PC-3 (cell line): Measurements from ENCODE around the gene PKNOX2. TPM values are rescaled to one million over a fixed set of nuclear protein-coding genes. Genes with fewer than 3 reads are reported as not detected.

Experiments
- ATAC-seq: fragments of 200-7000 bp; cut with Tn5 transposase; 2 replicates; pipeline ENCODE4 v1.9.1; 2020; ENCODE audit warnings: mild to moderate bottlenecking, moderate library complexity
- BruUV-seq: library from RNA; stranded (reverse); fragments of 400-500 nt; replicated peaks from 2 replicates; lab custom pipeline; 2021; lab: Mats Ljungman, UMichigan
- CTCF ChIA-PET: fragments of 300-600 bp; sonication (Branson Sonifier 250); formaldehyde crosslinking; loops from one replicate; lab custom pipeline; 2022; ENCODE audit warnings: antibody characterized with exemption; lab: Charles Lee
- POLR2A ChIA-PET: fragments of 300-600 bp; sonication (Branson Sonifier 250); formaldehyde crosslinking; loops from one replicate; lab custom pipeline; 2022; ENCODE audit warnings: antibody characterized with exemption; ENCODE audit not compliant: unreplicated experiment; lab: Charles Lee
- DNase-seq: peaks from one replicate; pipeline ENCODE4 v3.0.0-alpha.2; 2015
- H2AFZ ChIP-seq: fragments of 300-600 bp; sonication (generic); 2 replicates; pipeline ENCODE4 v1.6.0; 2016; ENCODE audit warnings: antibody characterized with exemption, low read length
- H3F3A ChIP-seq: fragments of 300-600 bp; sonication (generic); one replicate; pipeline ENCODE4 v1.6.0; 2017; ENCODE audit warnings: antibody characterized with exemption, low read length, control low read depth, mild to moderate bottlenecking; ENCODE audit not compliant: unreplicated experiment
- H3K27ac ChIP-seq: fragments of 300-600 bp; sonication (generic); 2 replicates; pipeline ENCODE4 v1.5.1; 2016; ENCODE audit warnings: mild to moderate bottlenecking, low read length
- H3K27me3 ChIP-seq: fragments of 300-600 bp; sonication (generic); 2 replicates; pipeline ENCODE4 v1.6.1; 2016; ENCODE audit warnings: low read length, mixed read lengths
- H3K36me3 ChIP-seq: fragments of 300-600 bp; sonication (generic); 2 replicates; pipeline ENCODE4 v1.6.1; 2016; ENCODE audit warnings: low read depth, mixed run types, low read length, mixed read lengths
- H3K4me1 ChIP-seq: fragments of 300-600 bp; sonication (generic); 2 replicates; pipeline ENCODE4 v1.5.1; 2016; ENCODE audit warnings: low read length; ENCODE audit not compliant: insufficient read depth
- H3K4me2 ChIP-seq: fragments of 300-600 bp; sonication (generic); 2 replicates; pipeline ENCODE4 v1.6.0; 2016; ENCODE audit warnings: low read length
- H3K4me3 ChIP-seq: fragments of 300-600 bp; sonication (generic); 2 replicates; pipeline ENCODE4 v1.5.1; 2016; ENCODE audit warnings: mild to moderate bottlenecking, low read length, mixed read lengths
- H3K79me2 ChIP-seq: fragments of 300-600 bp; sonication (generic); 2 replicates; pipeline ENCODE4 v1.6.1; 2017; ENCODE audit warnings: low read length, mixed read lengths
- H3K9ac ChIP-seq: fragments of 300-600 bp; sonication (generic); 2 replicates; pipeline ENCODE4 v1.6.0; 2016; ENCODE audit warnings: mild to moderate bottlenecking, low read length
- H3K9me2 ChIP-seq: fragments of 300-600 bp; sonication (generic); replicated peaks from 2 replicates; pipeline ENCODE4 v1.6.1; 2016; ENCODE audit warnings: mixed run types, low read length, mixed read lengths
- H3K9me3 ChIP-seq: fragments of 300-600 bp; sonication (generic); 2 replicates; pipeline ENCODE4 v1.6.1; 2016; ENCODE audit warnings: low read length, mixed read lengths
- H4K20me1 ChIP-seq: fragments of 300-600 bp; sonication (generic); 2 replicates; pipeline ENCODE4 v1.6.1; 2016; ENCODE audit warnings: low read length, mixed read lengths
- CTCF ChIP-seq: fragments of 300-600 bp; sonication (generic); conservative IDR thresholded peaks from 2 replicates; pipeline ENCODE4 v1.5.1; 2017; ENCODE audit warnings: antibody characterized with exemption, low read depth, mild to moderate bottlenecking, low read length
- EZH2 ChIP-seq: fragments of 300-600 bp; sonication (generic); IDR thresholded peaks from one replicate; pipeline ENCODE4 v1.6.1; 2017; ENCODE audit warnings: antibody characterized with exemption, mild to moderate bottlenecking, low read length; ENCODE audit not compliant: unreplicated experiment
- EZH2phosphoT487 ChIP-seq: fragments of 300-600 bp; sonication (generic); IDR thresholded peaks from 2 replicates; pipeline ENCODE4 v1.6.1; 2018; ENCODE audit warnings: mild to moderate bottlenecking, antibody characterized with exemption, low read length, borderline replicate concordance
- intact Hi-C: fragments of 100-400 bp; cut with micrococcal nuclease; formaldehyde crosslinking; loops from 2 replicates; pipeline ENCODE4 v1.9.0; 2023
- total RNA-seq: library from RNA; depleted of rRNA; stranded (reverse); fragments of >200 nt; gene quantifications from 2 replicates; pipeline ENCODE4 v1.2.3, GENCODE V29; 2014

Gene PKNOX2
- total RNA-seq, 1 experiment from 2014 or later, result not detected

DNA sequence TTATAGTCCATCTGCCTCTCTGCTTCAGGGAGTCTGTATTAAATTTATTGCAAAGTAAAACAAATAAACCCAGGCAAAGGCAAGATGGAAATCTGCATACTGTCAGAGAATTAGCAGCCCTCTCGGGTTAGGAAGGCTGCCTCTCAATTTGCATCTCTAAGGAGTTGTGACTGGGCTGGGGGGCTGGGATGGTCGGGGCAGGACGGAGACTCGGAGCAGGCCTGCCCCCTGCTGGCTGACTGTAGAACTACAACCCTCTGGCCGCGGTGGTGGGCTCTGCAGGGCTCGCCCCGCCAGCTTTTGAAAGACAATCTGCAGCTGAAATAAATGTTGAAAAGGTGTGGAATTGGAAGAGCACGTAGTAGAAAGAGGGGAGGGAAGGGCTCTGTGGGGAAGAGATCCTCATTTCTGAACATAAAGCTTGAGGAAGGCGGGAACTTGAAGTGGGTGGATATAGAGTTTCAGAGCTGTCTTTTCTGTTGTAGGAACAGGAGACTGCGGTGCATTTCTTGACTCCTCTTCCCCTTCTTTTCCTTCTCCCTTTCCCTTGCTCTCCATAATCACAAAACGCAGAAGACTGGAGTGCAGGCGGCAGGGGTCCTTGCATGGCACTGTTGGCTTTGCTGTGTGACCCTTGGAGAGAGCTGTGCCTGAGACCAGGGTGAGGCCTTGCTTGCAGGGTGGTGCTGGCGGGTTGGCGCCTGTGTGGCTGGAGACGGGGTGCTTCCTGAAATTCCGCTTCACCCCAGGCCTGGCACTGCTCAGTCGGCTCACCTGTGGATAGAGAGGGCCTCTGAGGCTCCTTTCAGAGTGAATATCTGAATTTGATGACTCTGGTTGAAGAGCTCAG is 22.6 kb upstream of the PKNOX2 start:
- H3F3A ChIP-seq, result no peaks in the 10 kb centered on the region
- intact Hi-C loops, result loop anchor here (1.0 to 2.0 kb wide), 3 partner anchors 51 to 180 kb away; no protein-coding TSS in a partner anchor
- no peaks in the 10 kb centered on the region for H3K9me3 ChIP-seq
- BruUV-seq, result no TSS peak
- H3K79me2 ChIP-seq, result no peaks in the 10 kb centered on the region
- POLR2A ChIA-PET, result interaction anchor here (0.5 kb wide), 1 partner anchor 11 kb away, joined by 4 read pairs; no protein-coding TSS in a partner anchor
- H3K27me3 ChIP-seq, result peaks cover 18% of the 10 kb centered on the region; the same call in 1 of the 2 replicates
- H2AFZ ChIP-seq, result peak overlapping the region; percentile 64; the same call in 1 of the 2 replicates
- peaks cover 3% of the 10 kb centered on the region; the same call in 1 of the 2 replicates for H3K4me1 ChIP-seq
- H3K36me3 ChIP-seq, result no peaks in the 10 kb centered on the region
- CTCF ChIA-PET, result interaction anchor here (0.6 to 1.4 kb wide), 8 partner anchors 31 to 305 kb away, joined by 3 to 10 read pairs (median 6); partner anchors contain the start of gene TMEM218
- H3K9me2 ChIP-seq, result no peaks in the 10 kb centered on the region
- no peaks in the 10 kb centered on the region for H4K20me1 ChIP-seq
- DNase-seq (peak; percentile 63), ATAC-seq (peak; percentile 93)
- H3K4me2 ChIP-seq, result peak overlapping the region; percentile 39; the same call in 1 of the 2 replicates
- H3K27ac ChIP-seq, result no peak overlapping the region
- no peak for TF ChIP-seq EZH2
- peak; percentile 99 for TF ChIP-seq CTCF
- TF ChIP-seq EZH2phosphoT487, result no peak
- no peak overlapping the region for H3K4me3 ChIP-seq
- H3K9ac ChIP-seq, result no peak overlapping the region

DNA sequence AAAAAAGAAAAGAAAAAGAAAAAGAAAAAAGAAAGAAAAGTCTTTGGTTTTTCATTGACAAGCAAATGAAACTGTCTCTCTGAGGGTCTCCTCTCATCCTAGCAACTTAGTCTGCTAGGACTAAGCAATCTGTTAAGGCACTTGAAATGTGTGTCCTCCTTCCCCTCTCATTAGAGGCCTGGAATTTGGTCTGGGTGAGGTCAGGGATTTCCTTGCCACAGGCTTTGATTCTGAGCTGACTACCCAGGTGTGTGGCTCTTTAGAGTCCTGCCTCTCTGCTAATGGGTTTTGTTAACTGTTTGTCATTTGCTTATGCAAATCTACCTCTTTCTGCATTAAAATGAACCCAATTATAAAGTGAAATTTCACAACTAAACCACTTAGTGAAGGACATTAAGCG is 18.3 kb upstream of the PKNOX2 start:
- H3K4me3 ChIP-seq, result no peak overlapping the region
- no peaks in the 10 kb centered on the region for H3K9me3 ChIP-seq
- no peaks in the 10 kb centered on the region for H4K20me1 ChIP-seq
- ATAC-seq, result no peak
- H3F3A ChIP-seq, result no peaks in the 10 kb centered on the region
- CTCF ChIA-PET, result interaction anchor here (0.6 kb wide), 1 partner anchor 35 kb away, joined by 3 read pairs; no protein-coding TSS in a partner anchor
- POLR2A ChIA-PET, result no interaction called here
- no peak overlapping the region for H3K9ac ChIP-seq
- no peaks in the 10 kb centered on the region for H3K79me2 ChIP-seq
- H3K27me3 ChIP-seq, result peaks cover 54% of the 10 kb centered on the region
- no peaks in the 10 kb centered on the region for H3K9me2 ChIP-seq
- intact Hi-C loops, result no loop called here
- H3K4me2 ChIP-seq, result no peak overlapping the region
- TF ChIP-seq EZH2phosphoT487, result no peak
- TF ChIP-seq EZH2, result no peak
- TF ChIP-seq CTCF, result no peak
- no TSS peak for BruUV-seq
- H3K4me1 ChIP-seq, result peaks cover 3% of the 10 kb centered on the region; the same call in 1 of the 2 replicates
- no peak overlapping the region for H3K27ac ChIP-seq
- no peaks in the 10 kb centered on the region for H3K36me3 ChIP-seq
- no peak for DNase-seq
- H2AFZ ChIP-seq, result no peak overlapping the region
